CD14-positive monocyte (primary cell): ENCODE measurements around the gene NACC1. TPM values are rescaled to one million over a fixed set of nuclear protein-coding genes. Genes with fewer than 3 reads are reported as not detected.
A peak's percentile ranks its signal among the peaks of the same experiment; 100 is the strongest.
"Not testable (repeated sequence)": the region's sequence is repeated elsewhere in the genome, so short reads cannot be mapped to it uniquely, and the experiment has no call there.

Source experiments
- DNase-seq, 3 donors: peaks; one replicate each; pipeline ENCODE4 v3.0.0-alpha.2; 2011 to 2022
- H2AFZ ChIP-seq: 2 replicates; pipeline ENCODE4 v1.6.0; 2012; ENCODE audit warnings: mild to moderate bottlenecking, low read depth, low read length, inconsistent platforms; ENCODE audit not compliant: insufficient read depth, poor library complexity, severe bottlenecking
- H3K27ac ChIP-seq, 2 donors: 1 replicate in 1 of 2; 2 replicates in 1 of 2; pipeline ENCODE4 v1.5.1; 2012 to 2013; ENCODE audit warnings: low read length in 2 of 2, control low read depth in 1 of 2, inconsistent platforms in 1 of 2, low read depth in 1 of 2, mild to moderate bottlenecking in 1 of 2
- H3K27me3 ChIP-seq, 2 donors: one replicate each; pipeline versions ENCODE4 v1.6.0 to v1.6.1; 2011 to 2013; ENCODE audit warnings: low read length in 2 of 2; ENCODE audit not compliant: control insufficient read depth in 2 of 2, insufficient read depth in 2 of 2
- H3K36me3 ChIP-seq, 2 donors: replicated peaks in 1 of 2; 1 replicate in 1 of 2; 2 replicates in 1 of 2; pipeline versions ENCODE4 v1.5.1 to v1.6.1; 2012 to 2013; ENCODE audit warnings: low read length in 2 of 2, control low read depth in 1 of 2, inconsistent platforms in 1 of 2, mild to moderate bottlenecking in 1 of 2; ENCODE audit not compliant: insufficient read depth in 2 of 2, control insufficient read depth in 1 of 2
- H3K4me1 ChIP-seq, 2 donors: 1 replicate in 1 of 2; 2 replicates in 1 of 2; pipeline versions ENCODE4 v1.5.1 to v1.6.1; 2012 to 2013; ENCODE audit warnings: low read length in 2 of 2, control low read depth in 1 of 2, inconsistent platforms in 1 of 2, mild to moderate bottlenecking in 1 of 2, moderate library complexity in 1 of 2; ENCODE audit not compliant: insufficient read depth in 2 of 2, control insufficient read depth in 1 of 2
- H3K4me2 ChIP-seq: replicated peaks from 2 replicates; pipeline ENCODE3; 2012; ENCODE audit warnings: low read length, moderate library complexity, mild to moderate bottlenecking; ENCODE audit not compliant: poor library complexity, severe bottlenecking; ENCODE audit errors: extremely low read depth
- H3K4me3 ChIP-seq, 3 experiments: fragments of 200-600 bp in 1 of 3; sonication (generic) in 1 of 3; replicated peaks in 1 of 3; 1 replicate in 2 of 3; 2 replicates in 1 of 3; pipeline ENCODE4 v1.5.1; 2011 to 2013; ENCODE audit warnings: low read length in 3 of 3, mild to moderate bottlenecking in 3 of 3, control low read depth in 2 of 3, low read depth in 2 of 3, inconsistent platforms in 1 of 3, moderate library complexity in 1 of 3
- H3K79me2 ChIP-seq: 2 replicates; pipeline ENCODE4 v1.6.0; 2012; ENCODE audit warnings: mild to moderate bottlenecking, control low read depth, inconsistent platforms, low read length, moderate library complexity; ENCODE audit not compliant: insufficient read depth
- H3K9ac ChIP-seq: 2 replicates; pipeline ENCODE4 v1.6.0; 2017; ENCODE audit warnings: low read length, mild to moderate bottlenecking; ENCODE audit not compliant: insufficient read depth, poor library complexity, severe bottlenecking
- H3K9me3 ChIP-seq, 2 donors: replicated peaks in 1 of 2; 1 replicate in 1 of 2; 2 replicates in 1 of 2; pipeline versions ENCODE4 v1.5.1 to v1.6.1; 2012 to 2013; ENCODE audit warnings: low read length in 2 of 2, control low read depth in 1 of 2; ENCODE audit not compliant: control insufficient read depth in 1 of 2, insufficient read depth in 1 of 2
- H4K20me1 ChIP-seq: 2 replicates; pipeline ENCODE4 v1.6.0; 2012; ENCODE audit warnings: mild to moderate bottlenecking, low read length, control low read depth, moderate library complexity; ENCODE audit not compliant: insufficient read depth
- H3K27ac Mint-ChIP-seq, 7 donors: one replicate each; pipeline ENCODE4 v1.8.0; 2020; ENCODE audit warnings: mild to moderate bottlenecking in 7 of 7, mixed read lengths in 7 of 7, moderate library complexity in 6 of 7, inconsistent platforms in 2 of 7
- H3K27me3 Mint-ChIP-seq, 3 donors: one replicate each; pipeline ENCODE4 v1.8.0; 2021 to 2022; ENCODE audit warnings: low read depth in 3 of 3, mild to moderate bottlenecking in 3 of 3, mixed read lengths in 3 of 3, moderate library complexity in 3 of 3, inconsistent platforms in 1 of 3
- H3K36me3 Mint-ChIP-seq, 2 donors: one replicate each; pipeline ENCODE4 v1.8.0; 2020; ENCODE audit warnings: mixed read lengths in 2 of 2, inconsistent platforms in 1 of 2, mild to moderate bottlenecking in 1 of 2
- H3K4me1 Mint-ChIP-seq: one replicate; pipeline ENCODE4 v1.8.0; 2020; ENCODE audit warnings: mild to moderate bottlenecking, mixed read lengths
- H3K4me3 Mint-ChIP-seq, 2 donors: one replicate each; pipeline ENCODE4 v1.8.0; 2020; ENCODE audit warnings: mild to moderate bottlenecking in 2 of 2, mixed read lengths in 2 of 2, moderate library complexity in 1 of 2
- H3K9me3 Mint-ChIP-seq, 7 donors: one replicate each; pipeline ENCODE4 v1.8.0; 2020 to 2022; ENCODE audit warnings: mixed read lengths in 7 of 7, mild to moderate bottlenecking in 6 of 7, moderate library complexity in 6 of 7, inconsistent platforms in 2 of 7
- WGBS: methylation state at CpG from one replicate; pipeline ENCODE4 v1.1.5; 2013; ENCODE audit warnings: missing lambda C conversion rate; ENCODE audit not compliant: insufficient coverage; 5-methylcytosine and 5-hydroxymethylcytosine counted together
- intact Hi-C, 2 donors: fragments of 100-400 bp; cut with micrococcal nuclease; formaldehyde crosslinking; loops; one replicate each; pipeline versions ENCODE4 v1.15.0 to v1.15.1; 2023
- polyA plus RNA-seq, 3 donors: library from polyadenylated mRNA; depleted of rRNA in 1 of 3; unstranded in 2 of 3; stranded (reverse) in 1 of 3; fragments of 300-500 nt in 2 of 3; fragments of >200 nt in 1 of 3; fragmentation: Illumina TruSeq in 2 of 3; gene quantifications; 1 replicate in 2 of 3; 2 replicates in 1 of 3; pipeline ENCODE4 v1.2.3, GENCODE V29; 2012 to 2021
- TF ChIP-seq, protein P1 (sequence below): fragments of 200-600 bp; IDR thresholded peaks from one replicate; pipeline ENCODE4 v1.8.0; 2022; ENCODE audit warnings: antibody characterized with exemption, mild to moderate bottlenecking

The NACC1 gene
- polyA plus RNA-seq, 3 donors: 1.1 to 20.1 (median 2.2) TPM

DNA sequence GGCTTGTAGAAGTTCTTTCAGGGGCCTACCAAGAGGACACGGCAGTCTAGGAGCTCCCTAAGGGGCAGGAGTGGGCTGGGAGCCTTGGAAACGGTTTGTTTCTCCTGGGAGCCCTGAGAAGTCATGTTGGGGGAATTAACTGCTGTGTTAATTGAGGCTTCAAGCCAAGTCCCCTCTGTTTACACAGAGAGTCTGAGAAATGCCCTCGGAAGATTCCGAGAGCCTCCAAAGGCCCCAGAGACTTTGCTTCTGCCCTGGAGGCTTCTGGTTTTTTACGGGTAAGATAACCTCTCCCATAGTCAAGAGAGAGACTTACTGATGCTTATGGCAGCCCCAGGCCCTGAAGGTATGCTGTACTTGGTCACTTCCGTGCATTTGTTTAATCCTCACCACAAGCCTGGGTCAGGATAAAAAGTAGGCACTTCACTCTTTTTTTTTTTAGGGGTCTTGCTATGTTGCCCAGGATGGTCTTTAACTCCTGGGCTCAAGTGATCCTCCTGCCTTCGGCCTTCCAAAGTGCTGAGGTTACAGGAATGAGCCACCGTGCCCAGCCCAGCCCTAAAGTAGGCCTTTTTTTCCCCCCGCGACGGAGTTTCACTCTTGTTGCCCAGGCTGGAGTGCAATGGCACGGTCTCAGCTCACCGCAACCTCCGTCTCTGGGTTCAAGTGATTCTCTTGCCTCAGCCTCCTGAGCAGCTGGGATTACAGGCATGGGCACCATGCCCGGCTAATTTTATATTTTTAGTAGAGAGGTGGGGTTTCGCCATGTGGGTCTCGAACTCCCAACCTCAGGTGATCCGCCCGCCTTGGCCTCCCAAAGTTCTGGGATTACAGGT lies 47.3 kb downstream of the NACC1 start:
- H3K79me2 ChIP-seq: peaks cover 22% of the 10 kb centered on the region
- Mint-ChIP-seq H3K27ac (peak overlapping the region in 6 of 7 donors; percentile 24 to 98 (median 86)), H3K27me3 (peaks cover 0 to 4% (median 0%) of the 10 kb centered on the region in 3 donors), H3K9me3 (peaks cover 0 to 5% (median 0%) of the 10 kb centered on the region in 7 donors), H3K4me3 (no peak overlapping the region), H3K4me1 (peaks cover 81% of the 10 kb centered on the region), H3K36me3 (no peaks in the 10 kb centered on the region)
- H3K27ac ChIP-seq: peak overlapping the region; percentile 65 to 98
- TF ChIP-seq, protein P1, sequence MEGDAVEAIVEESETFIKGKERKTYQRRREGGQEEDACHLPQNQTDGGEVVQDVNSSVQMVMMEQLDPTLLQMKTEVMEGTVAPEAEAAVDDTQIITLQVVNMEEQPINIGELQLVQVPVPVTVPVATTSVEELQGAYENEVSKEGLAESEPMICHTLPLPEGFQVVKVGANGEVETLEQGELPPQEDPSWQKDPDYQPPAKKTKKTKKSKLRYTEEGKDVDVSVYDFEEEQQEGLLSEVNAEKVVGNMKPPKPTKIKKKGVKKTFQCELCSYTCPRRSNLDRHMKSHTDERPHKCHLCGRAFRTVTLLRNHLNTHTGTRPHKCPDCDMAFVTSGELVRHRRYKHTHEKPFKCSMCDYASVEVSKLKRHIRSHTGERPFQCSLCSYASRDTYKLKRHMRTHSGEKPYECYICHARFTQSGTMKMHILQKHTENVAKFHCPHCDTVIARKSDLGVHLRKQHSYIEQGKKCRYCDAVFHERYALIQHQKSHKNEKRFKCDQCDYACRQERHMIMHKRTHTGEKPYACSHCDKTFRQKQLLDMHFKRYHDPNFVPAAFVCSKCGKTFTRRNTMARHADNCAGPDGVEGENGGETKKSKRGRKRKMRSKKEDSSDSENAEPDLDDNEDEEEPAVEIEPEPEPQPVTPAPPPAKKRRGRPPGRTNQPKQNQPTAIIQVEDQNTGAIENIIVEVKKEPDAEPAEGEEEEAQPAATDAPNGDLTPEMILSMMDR: no peak
- intact Hi-C loops: no loop called here
- no peaks in the 10 kb centered on the region for H4K20me1 ChIP-seq
- WGBS: 81% methylated on average over 9 of the region's 19 CpGs
- no peaks in the 10 kb centered on the region for H3K9me3 ChIP-seq
- no peak for DNase-seq
- H3K36me3 ChIP-seq: no peaks in the 10 kb centered on the region
- no peak overlapping the region for H3K9ac ChIP-seq
- H3K27me3 ChIP-seq: no peaks in the 10 kb centered on the region
- H3K4me3 ChIP-seq: peak overlapping the region in 1 of 3 experiments; percentile 83
- peaks cover 83 to 94% of the 10 kb centered on the region in 2 donors for H3K4me1 ChIP-seq
- H3K4me2 ChIP-seq: no peak overlapping the region
- H2AFZ ChIP-seq: peak overlapping the region; percentile 90

DNA sequence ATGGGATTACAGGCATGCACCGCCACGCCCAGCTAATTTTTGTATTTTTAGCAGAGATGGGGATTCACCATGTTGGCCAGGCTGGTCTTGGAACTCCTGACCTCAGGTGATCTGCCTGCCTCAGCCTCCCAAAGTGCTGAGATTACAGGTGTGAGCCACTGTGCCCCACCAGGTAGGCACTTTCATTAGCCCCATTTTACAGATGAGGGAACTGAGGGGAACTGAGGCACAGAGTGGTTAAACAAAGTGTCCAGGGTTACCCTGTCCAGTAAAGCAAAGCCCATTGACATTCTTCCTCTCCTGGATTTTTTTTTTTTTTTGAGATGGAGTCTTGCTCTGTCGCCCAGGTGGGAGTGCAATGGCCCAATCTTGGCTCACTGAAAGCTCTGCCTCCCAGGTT lies 48.1 kb downstream of the NACC1 start:
- H2AFZ ChIP-seq, H3K4me3 Mint-ChIP-seq, H3K9me3 Mint-ChIP-seq, H4K20me1 ChIP-seq, H3K36me3 ChIP-seq, H3K27me3 Mint-ChIP-seq, DNase-seq, H3K9me3 ChIP-seq, H3K4me2 ChIP-seq, H3K27me3 ChIP-seq, H3K9ac ChIP-seq, H3K36me3 Mint-ChIP-seq, H3K4me3 ChIP-seq: not testable (repeated sequence)
- H3K4me1 Mint-ChIP-seq: peaks cover 81% of the 10 kb centered on the region
- H3K79me2 ChIP-seq: peaks cover 22% of the 10 kb centered on the region
- H3K27ac Mint-ChIP-seq: peak overlapping the region; percentile 78 to 98 (median 96)
- WGBS: 100% methylated on average over 2 of the region's 3 CpGs
- H3K4me1 ChIP-seq: peaks cover 78 to 86% of the 10 kb centered on the region in 2 donors
- H3K27ac ChIP-seq: peak overlapping the region; percentile 94 to 98
- intact Hi-C loops: loop anchor here in 1 of 2 donors (2.0 kb wide), 2 partner anchors 13 to 43 kb away; no protein-coding TSS in a partner anchor
